HepG2 (cell line): ENCODE measurements around the gene ELL. TPM values are rescaled to one million over a fixed set of nuclear protein-coding genes. Genes with fewer than 3 reads are reported as not detected.

Source experiments
- AGO1 ChIP-seq: fragments of 200-400 bp; formaldehyde crosslinking; IDR thresholded peaks from 2 replicates; pipeline ENCODE4 v1.6.1; 2017; ENCODE audit warnings: mild to moderate bottlenecking, low read depth, low read length, moderate library complexity; ENCODE audit not compliant: poor library complexity, severe bottlenecking
- ATF7-NPFF ChIP-seq: sonication (generic); formaldehyde crosslinking; IDR thresholded peaks from 2 replicates; pipeline ENCODE4 v1.8.1; 2023; ENCODE audit warnings: mild to moderate bottlenecking, low read depth, missing genetic modification reagents, moderate library complexity
- CBFB ChIP-seq: sonication (generic); formaldehyde crosslinking; IDR thresholded peaks from 2 replicates; pipeline ENCODE4 v1.4.0; 2020; ENCODE audit warnings: missing genetic modification reagents
- EHMT2 ChIP-seq: fragments of 200-600 bp; sonication (generic); IDR thresholded peaks from 2 replicates; pipeline ENCODE4 v1.7.0; 2017; ENCODE audit warnings: antibody characterized with exemption, low read depth, low read length, borderline replicate concordance
- EZH2 ChIP-seq: conservative IDR thresholded peaks from 2 replicates; pipeline ENCODE4 v1.6.1; 2012; ENCODE audit warnings: mild to moderate bottlenecking, low read depth, low read length, moderate library complexity
- GATAD1 ChIP-seq: IDR thresholded peaks from 2 replicates; pipeline ENCODE4 v1.6.1; 2016; ENCODE audit warnings: missing genetic modification reagents, missing compliant biosample characterization
- HNRNPH1 ChIP-seq: fragments of 200-400 bp; formaldehyde crosslinking; optimal IDR thresholded peaks from 2 replicates; pipeline ENCODE3; 2017; ENCODE audit warnings: mild to moderate bottlenecking, low read depth, low read length
- HNRNPLL ChIP-seq: fragments of 200-400 bp; formaldehyde crosslinking; IDR thresholded peaks from 2 replicates; pipeline ENCODE4 v1.6.1; 2017; ENCODE audit warnings: mild to moderate bottlenecking, low read depth, low read length; ENCODE audit not compliant: poor library complexity, severe bottlenecking
- IKZF1 ChIP-seq: fragments of 450-650 bp; IDR thresholded peaks from 2 replicates; pipeline ENCODE4 v1.7.1; 2016
- MAFG ChIP-seq: sonication (generic); formaldehyde crosslinking; IDR thresholded peaks from 2 replicates; pipeline ENCODE4 v1.5.1; 2020; ENCODE audit warnings: mild to moderate bottlenecking, missing genetic modification reagents
- MLX ChIP-seq: IDR thresholded peaks from 2 replicates; pipeline ENCODE4 v1.6.1; 2016
- MYPOP ChIP-seq: sonication (generic); formaldehyde crosslinking; IDR thresholded peaks from 2 replicates; pipeline ENCODE4 v1.8.1; 2023; ENCODE audit warnings: mild to moderate bottlenecking, moderate library complexity, missing genetic modification reagents
- PAF1 ChIP-seq: IDR thresholded peaks from 2 replicates; pipeline ENCODE4 v1.6.1; 2016; ENCODE audit warnings: missing genetic modification reagents, missing compliant biosample characterization
- RARA ChIP-seq: IDR thresholded peaks from 2 replicates; pipeline ENCODE4 v1.6.1; 2016; ENCODE audit warnings: missing genetic modification reagents, missing compliant biosample characterization
- SIX4 ChIP-seq: sonication (generic); formaldehyde crosslinking; IDR thresholded peaks from 2 replicates; pipeline ENCODE4 v1.4.0; 2020; ENCODE audit warnings: missing genetic modification reagents
- ZBTB8A ChIP-seq: sonication (generic); formaldehyde crosslinking; IDR thresholded peaks from 2 replicates; pipeline ENCODE4 v1.4.0; 2020; ENCODE audit warnings: mild to moderate bottlenecking, low read depth, missing genetic modification reagents, borderline replicate concordance
- ZFP36L1 ChIP-seq: sonication (generic); formaldehyde crosslinking; IDR thresholded peaks from 2 replicates; pipeline ENCODE4 v1.8.0; 2022; ENCODE audit warnings: mild to moderate bottlenecking, missing genetic modification reagents, moderate library complexity
- ZMYM3 ChIP-seq: sonication (generic); formaldehyde crosslinking; IDR thresholded peaks from 2 replicates; pipeline ENCODE4 v1.5.1; 2020; ENCODE audit warnings: mild to moderate bottlenecking, missing genetic modification reagents
- ZNF17 ChIP-seq: sonication (generic); formaldehyde crosslinking; IDR thresholded peaks from 2 replicates; pipeline ENCODE4 v1.5.0; 2020; ENCODE audit warnings: mild to moderate bottlenecking, missing genetic modification reagents
- ZNF207 ChIP-seq: fragments of 450-650 bp; IDR thresholded peaks from 2 replicates; pipeline ENCODE4 v1.6.1; 2016; ENCODE audit warnings: antibody characterized with exemption, borderline replicate concordance
- ZNF333 ChIP-seq: sonication (generic); formaldehyde crosslinking; IDR thresholded peaks from 2 replicates; pipeline ENCODE4 v1.4.0; 2020; ENCODE audit warnings: mild to moderate bottlenecking, missing genetic modification reagents, borderline replicate concordance
- ZNF546 ChIP-seq: sonication (generic); formaldehyde crosslinking; conservative IDR thresholded peaks from 2 replicates; pipeline ENCODE4 v1.8.1; 2023; ENCODE audit warnings: mild to moderate bottlenecking, missing genetic modification reagents
- ZNF609 ChIP-seq: sonication (generic); formaldehyde crosslinking; IDR thresholded peaks from 2 replicates; pipeline ENCODE4 v1.4.0; 2020; ENCODE audit warnings: mild to moderate bottlenecking, missing genetic modification reagents, borderline replicate concordance
- ZNF790 ChIP-seq: sonication (generic); formaldehyde crosslinking; IDR thresholded peaks from 2 replicates; pipeline ENCODE4 v1.8.0; 2022; ENCODE audit warnings: missing genetic modification reagents, mild to moderate bottlenecking, borderline replicate concordance
- ZNF83 ChIP-seq: sonication (generic); formaldehyde crosslinking; IDR thresholded peaks from 2 replicates; pipeline ENCODE4 v1.4.0; 2020; ENCODE audit warnings: missing genetic modification reagents, mild to moderate bottlenecking, borderline replicate concordance
- polyA plus RNA-seq, 8 experiments: library from polyadenylated mRNA; depleted of rRNA in 3 of 8; stranded (reverse) in 7 of 8; unstranded in 1 of 8; fragments of >200 nt; fragmentation: Illumina TruSeq in 4 of 8; extraction: Trizol in 4 of 8; gene quantifications; 2 replicates each; pipeline versions ENCODE4 v1.2.1 to v1.2.3, GENCODE V29; 2011 to 2016; ENCODE audit warnings: low read depth in 4 of 8, missing spikeins in 1 of 8, mixed read lengths in 1 of 8; ENCODE audit not compliant: insufficient read depth in 1 of 8
- total RNA-seq, 5 experiments: library from RNA; depleted of rRNA; stranded (reverse); fragments of >200 nt; fragmentation: Illumina TruSeq; extraction: Trizol; gene quantifications; 2 replicates each; pipeline ENCODE4 v1.2.3, GENCODE V29; 2016; ENCODE audit warnings: low read depth in 1 of 5

ELL gene
- total and polyA plus RNA-seq, 2 of the 13 experiments (the other 11 are each of a cell fraction or from before 2014, with no cell fraction given) = 3.7 to 5.4 TPM

- TF ChIP-seq ZNF790 (CRISPR knock-in tag) (no peak; the same call in 1 of the 2 replicates), GATAD1 (CRISPR knock-in tag) (peak; percentile 68), MAFG (no peak), AGO1 (no peak), MLX (CRISPR knock-in tag) (no peak), ZFP36L1 (CRISPR knock-in tag) (peak; percentile 84; the same call in 1 of the 2 replicates), ZNF609 (CRISPR knock-in tag) (0 out of 2 replicates have a peak, but pooled peaks have one; percentile 20), ZNF207 (no peak), EZH2 (no peak), IKZF1 (no peak), ZNF17 (no peak), ZMYM3 (CRISPR knock-in tag) (peak; percentile 87), ATF7-NPFF (CRISPR knock-in tag) (peak; percentile 86), ZNF83 (CRISPR knock-in tag) (0 out of 2 replicates have a peak, but pooled peaks have one; percentile 42), EHMT2 (no peak), CBFB (CRISPR knock-in tag) (no peak), ZNF333 (CRISPR knock-in tag) (no peak), SIX4 (CRISPR knock-in tag) (no peak), HNRNPH1 (no peak), MYPOP (CRISPR knock-in tag) (no peak), RARA (CRISPR knock-in tag) (no peak), PAF1 (CRISPR knock-in tag) (no peak), ZNF546 (CRISPR knock-in tag) (no peak), HNRNPLL (no peak), ZBTB8A (CRISPR knock-in tag) (no peak)
Measured at GRCh38 chr19:18417250-18418028, 104.4 kb downstream of the ELL start (continued).
